Bronchial smooth muscle cell (primary cell): ENCODE measurements around the gene MMP13. TPM values are rescaled to one million over a fixed set of nuclear protein-coding genes. Genes with fewer than 3 reads are reported as not detected.

ENCODE experiments used
- total RNA-seq: library from RNA; depleted of rRNA; stranded (reverse); fragments of >200 nt; gene quantifications from 2 replicates; pipeline ENCODE4 v1.2.1, GENCODE V29; 2014

Gene MMP13
- total RNA-seq: not detected in 2 replicates

GRCh38 chr11:102955624-102956023 is at the start of gene MMP13:
MMP13 (minus strand) TSS chr11:102955732; CDS start chr11:102955705, 27 bp downstream.

Other genes starting within 250 kb of the MMP13 start
- not detected in 2 replicates for gene MMP27, start 250.0 kb downstream of the MMP13 start, total RNA-seq
- gene MMP8, start 230.8 kb downstream of the MMP13 start, total RNA-seq: under 0.01 TPM in 1 of 2 replicates, not detected in the other
- 0.79 TPM in 1 of 2 replicates, not detected in the other for gene MMP10, start 175.1 kb downstream of the MMP13 start, total RNA-seq
- gene MMP1, start 157.6 kb downstream of the MMP13 start, total RNA-seq: 3.1 and 528 TPM in 2 replicates
- gene MMP3, start 112.1 kb downstream of the MMP13 start, total RNA-seq: 0.52 and 19.1 TPM in 2 replicates
- 0.26 and 2.8 TPM in 2 replicates for gene MMP12, start 80.8 kb downstream of the MMP13 start, total RNA-seq
- gene DCUN1D5, start 136.4 kb upstream of the MMP13 start, total RNA-seq: 21.3 and 38.9 TPM in 2 replicates
- gene DYNC2H1, start 153.7 kb upstream of the MMP13 start, total RNA-seq: 61.2 and 80.4 TPM in 2 replicates